ENCODE results near the gene NLRP5.
"Not testable (repeated sequence)": the region's sequence is repeated elsewhere in the genome, so short reads cannot be mapped to it uniquely, and the experiment has no call there.

NLRP5 gene

DNA sequence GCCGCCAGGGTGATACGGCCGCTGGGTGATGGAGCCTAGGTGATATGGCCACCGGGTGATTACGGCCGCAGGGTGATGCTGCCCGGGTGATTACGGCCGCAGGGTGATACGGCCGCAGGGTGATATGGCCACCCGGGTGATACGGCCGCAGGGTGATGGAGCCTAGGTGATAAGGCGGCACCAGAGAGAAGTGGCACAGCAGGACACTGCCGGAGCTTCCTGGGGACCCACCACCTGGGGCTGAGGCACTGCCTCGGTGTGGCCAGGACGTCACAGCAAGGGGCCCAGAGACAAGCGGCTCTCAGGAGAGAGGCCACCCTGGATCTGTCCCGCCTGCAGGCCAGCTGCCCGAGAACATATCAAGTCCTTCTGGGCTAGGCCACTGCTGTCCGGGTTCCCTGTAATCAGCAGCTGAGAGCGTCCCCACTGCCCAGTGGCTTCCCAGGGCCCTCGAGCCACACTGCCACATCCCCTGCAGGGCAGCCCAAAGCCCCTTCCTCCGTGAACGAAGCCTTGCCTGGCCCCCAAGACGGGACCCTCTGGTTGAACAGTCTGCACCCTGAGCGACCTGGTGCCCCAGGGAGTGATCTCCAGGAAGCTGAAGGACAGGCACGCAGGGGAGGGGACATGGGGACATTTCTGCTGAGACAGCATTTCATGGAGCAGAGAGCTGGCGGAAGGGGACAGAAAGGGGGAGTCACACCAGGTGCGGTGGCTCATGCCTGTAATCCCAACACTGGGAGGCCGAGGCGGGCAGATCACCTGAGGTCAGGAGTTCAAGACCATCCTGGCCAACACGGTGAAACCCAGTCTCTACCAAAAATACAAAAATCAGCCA lies 112.4 kb downstream of the NLRP5 start:
- no peak for DNase-seq (ENCODE audit: low read depth)

DNA sequence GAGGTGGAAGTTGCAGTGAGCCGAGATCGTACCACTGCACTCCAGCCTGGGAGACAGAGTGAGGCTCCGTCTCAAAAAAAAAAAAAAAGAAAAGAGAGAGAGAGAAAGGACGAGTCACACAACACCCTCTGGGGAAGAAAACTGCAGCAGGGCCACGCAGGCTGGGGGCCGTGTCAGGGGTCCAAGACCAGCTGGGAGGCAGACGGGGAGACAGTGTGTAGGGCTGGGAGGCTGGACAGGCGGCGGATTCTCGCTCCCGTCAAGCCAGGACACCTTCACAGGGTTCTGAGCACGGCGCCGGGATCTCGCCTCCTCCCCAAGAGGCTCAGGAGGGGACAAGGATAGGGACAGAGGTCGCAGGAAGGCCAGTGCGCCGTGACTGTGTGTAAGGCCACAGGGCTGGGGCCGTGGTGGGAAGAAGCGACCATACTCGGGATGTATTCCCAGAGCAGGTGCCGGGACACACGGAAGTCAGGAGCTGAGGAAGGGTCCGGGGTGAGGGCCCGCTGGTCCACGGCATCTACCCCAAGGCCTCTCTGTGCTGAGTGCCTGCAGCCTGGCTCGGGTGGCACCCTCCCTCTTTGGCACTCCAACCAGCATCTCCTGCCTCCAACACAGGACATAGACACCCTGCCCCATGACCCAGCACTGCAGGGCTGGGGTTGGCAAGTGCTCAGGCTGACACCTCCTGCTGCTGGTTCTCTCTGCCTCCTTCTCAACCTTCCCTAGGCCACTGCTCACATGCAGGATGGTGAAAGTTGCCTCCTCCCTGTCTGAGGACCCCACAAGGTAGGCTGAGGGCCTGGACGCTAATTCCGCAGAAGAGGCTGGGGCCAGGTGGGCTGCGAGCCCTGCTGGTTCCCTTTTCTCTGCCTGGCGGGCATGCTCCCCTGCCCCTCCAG lies 113.3 kb downstream of the NLRP5 start:
- DNase-seq (ENCODE audit: low read depth): no peak

GRCh38 chr19:56101095-56101494 lies 114.5 kb downstream of the NLRP5 start:
- no peak for DNase-seq (ENCODE audit: low read depth)

GRCh38 chr19:56101746-56102535 lies 115.4 kb downstream of the NLRP5 start:
- no peak for DNase-seq (ENCODE audit: low read depth)

DNA sequence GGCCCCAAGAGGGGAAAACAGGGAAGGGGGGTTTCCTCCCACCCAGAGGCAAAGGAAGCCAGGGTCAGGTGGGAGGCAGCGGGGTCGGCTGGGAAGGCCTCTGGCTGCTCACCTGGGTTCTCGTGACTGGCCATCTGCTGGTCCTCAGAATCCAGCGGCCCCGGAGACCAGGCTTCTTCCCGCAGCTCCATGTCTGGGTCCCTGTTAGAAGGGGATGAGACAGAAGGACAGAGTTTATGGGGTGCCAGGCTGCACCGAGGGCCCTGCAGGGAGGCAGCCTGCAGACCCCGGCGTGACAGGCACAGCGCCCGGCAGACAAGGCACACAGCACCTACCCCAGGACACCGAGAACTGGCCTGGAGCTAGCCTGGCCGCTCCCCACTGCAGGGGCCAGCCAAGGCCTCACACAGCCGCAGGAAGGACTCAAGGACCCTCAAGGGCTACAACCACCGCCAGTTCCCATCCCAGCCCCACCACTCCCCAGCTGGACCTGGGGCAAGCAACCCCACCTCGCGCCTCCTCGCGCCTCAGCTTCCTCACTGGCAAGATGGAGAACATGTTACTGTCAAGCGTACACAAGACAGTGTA lies 116.5 kb downstream of the NLRP5 start:
- no peak for DNase-seq (ENCODE audit: low read depth)

DNA sequence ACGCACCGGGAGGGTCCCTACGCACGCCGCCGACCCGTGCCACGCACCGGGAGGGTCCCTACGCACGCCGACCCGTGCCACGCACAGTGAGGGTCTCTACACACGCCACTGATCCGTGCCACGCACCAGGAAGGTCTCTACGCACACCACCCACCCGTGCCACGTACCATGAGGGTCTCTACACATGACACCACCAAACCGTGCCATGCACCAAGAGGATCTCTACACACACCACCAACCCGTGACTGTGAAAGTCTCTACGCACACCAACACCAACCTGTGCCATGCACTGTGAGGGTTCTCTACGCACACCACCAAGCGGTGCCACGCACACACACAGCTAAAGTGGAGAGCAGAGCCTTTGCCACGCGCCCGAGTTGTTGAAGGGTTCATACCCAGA lies 117.8 kb downstream of the NLRP5 start:
- no peak for DNase-seq (ENCODE audit: low read depth)

- no peak for DNase-seq (ENCODE audit: low read depth)
Observed at GRCh38 chr19:56105090-56105701, 118.6 kb downstream of the NLRP5 start.

DNA sequence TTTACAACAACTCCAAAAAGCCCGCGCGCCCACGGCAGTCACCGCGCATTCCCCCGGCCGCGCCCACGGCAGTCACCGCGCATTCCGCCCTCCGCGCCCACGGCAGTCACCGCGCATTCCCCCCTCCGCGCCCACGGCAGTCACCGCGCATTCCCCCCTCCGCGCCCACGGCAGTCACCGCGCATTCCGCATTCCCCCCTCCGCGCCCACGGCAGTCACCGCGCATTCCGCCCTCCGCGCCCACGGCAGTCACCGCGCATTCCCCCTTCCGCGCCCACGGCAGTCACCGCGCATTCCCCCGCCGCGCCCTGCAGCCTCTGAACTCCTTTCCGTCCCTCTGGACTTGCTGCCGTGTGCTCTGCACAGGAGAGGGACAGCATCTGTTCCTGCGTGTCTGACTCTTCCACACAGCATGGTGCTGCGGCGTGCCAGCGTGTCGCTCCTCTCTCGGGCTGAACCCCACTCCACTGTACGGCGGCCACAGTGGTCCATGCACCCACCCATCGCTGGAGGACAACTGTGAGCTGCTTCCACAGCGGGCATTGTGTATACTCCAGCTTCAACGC lies 119.3 kb downstream of the NLRP5 start:
- not testable (repeated sequence) for DNase-seq (ENCODE audit: low read depth)

DNA sequence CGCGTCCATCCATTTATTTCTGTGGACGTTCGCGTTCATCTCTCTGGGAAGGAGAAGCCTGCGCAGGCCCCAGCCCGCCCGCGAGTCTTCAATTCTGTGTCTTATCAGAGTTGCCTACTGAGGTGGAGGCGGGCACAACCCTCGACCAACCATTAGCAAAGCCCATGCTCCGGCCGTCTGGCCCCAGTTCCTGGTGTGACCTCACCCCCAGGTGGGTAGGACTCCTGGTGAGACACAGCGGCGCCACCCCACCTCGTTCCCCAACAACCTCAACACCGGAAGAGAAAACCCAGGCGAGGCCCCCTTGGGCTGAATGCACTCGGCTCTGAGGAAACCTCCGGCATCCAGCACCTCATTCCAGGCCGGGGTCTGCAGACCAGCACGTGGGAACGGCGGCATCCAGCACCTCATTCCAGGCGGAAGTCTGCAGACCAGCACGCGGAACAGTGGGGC lies 119.8 kb downstream of the NLRP5 start:
- DNase-seq (ENCODE audit: low read depth): no peak

- DNase-seq (ENCODE audit: low read depth): no peak
Observed at GRCh38 chr19:56106993-56107392, 120.4 kb downstream of the NLRP5 start.

GRCh38 chr19:56107626-56108351 lies 121.2 kb downstream of the NLRP5 start:
- no peak for DNase-seq (ENCODE audit: low read depth)

- no peak for DNase-seq (ENCODE audit: low read depth)
Observed at GRCh38 chr19:56108447-56109195, 122.0 kb downstream of the NLRP5 start.

GRCh38 chr19:56109226-56109625 lies 122.7 kb downstream of the NLRP5 start:
- DNase-seq (ENCODE audit: low read depth): no peak

GRCh38 chr19:56110515-56111448 lies 124.2 kb downstream of the NLRP5 start:
- no peak for DNase-seq (ENCODE audit: low read depth)

All from stimulated activated CD8-positive, alpha-beta memory T cell treated with anti-CD3 and anti-CD28 coated beads, Interleukin-7, amount 100 ng/mL, for 24 hours (primary cell).